ENCODE results near the gene ZNF432.
"Not testable (repeated sequence)": the region's sequence is repeated elsewhere in the genome, so short reads cannot be mapped to it uniquely, and the experiment has no call there.

Gene ZNF432

GRCh38 chr19:52048555-52049501, at the start of gene ZNF432:
Gene ZNF432 (minus strand): TSS chr19:52048838. CDS start chr19:52046868, 1,970 bp downstream.
- DNase-seq (ENCODE audit: low spot score): peak; percentile 42
- FAIRE-seq: no peak

- FAIRE-seq; DNase-seq (ENCODE audit: low spot score): not testable (repeated sequence)
Measured at GRCh38 chr19:52096416-52096815, 47.8 kb upstream of the ZNF432 start.

- FAIRE-seq: peak; percentile 54
- peak; percentile 77 for DNase-seq (ENCODE audit: low spot score)
Measured at GRCh38 chr19:52095172-52096014, 46.8 kb upstream of the ZNF432 start, which contains the start of gene ZNF841. Gene ZNF841 (minus strand): TSS chr19:52095765. CDS start chr19:52084801, 10,964 bp downstream.

GRCh38 chr19:52094526-52095130, 46.0 kb upstream of the ZNF432 start:
- DNase-seq (ENCODE audit: low spot score) (no peak), FAIRE-seq (no peak)

- FAIRE-seq: no peak
- DNase-seq (ENCODE audit: low spot score): no peak
Measured at GRCh38 chr19:52086481-52086880, 37.8 kb upstream of the ZNF432 start.

- DNase-seq (ENCODE audit: low spot score) (peak; percentile 55), FAIRE-seq (no peak)
Measured at GRCh38 chr19:52070496-52070895, 21.9 kb upstream of the ZNF432 start.

GRCh38 chr19:52069653-52070052, 21.0 kb upstream of the ZNF432 start:
- FAIRE-seq (no peak), DNase-seq (ENCODE audit: low spot score) (no peak)

GRCh38 chr19:52066258-52066863, 17.7 kb upstream of the ZNF432 start:
- DNase-seq (ENCODE audit: low spot score) (no peak), FAIRE-seq (no peak)

GRCh38 chr19:52065399-52065798, 16.8 kb upstream of the ZNF432 start:
- no peak for DNase-seq (ENCODE audit: low spot score)

GRCh38 chr19:52056480-52056879, 7.8 kb upstream of the ZNF432 start:
- not testable (repeated sequence) for DNase-seq (ENCODE audit: low spot score); FAIRE-seq

More at GRCh38 chr19:52065399-52065798, 16.8 kb upstream of the ZNF432 start:
- no peak for FAIRE-seq

GRCh38 chr19:52051736-52052135, 3.1 kb upstream of the ZNF432 start:
- FAIRE-seq; DNase-seq (ENCODE audit: low spot score): not testable (repeated sequence)

GRCh38 chr19:52039169-52039568, 9.5 kb downstream of the ZNF432 start:
- no peak for FAIRE-seq
- no peak for DNase-seq (ENCODE audit: low spot score)

GRCh38 chr19:52034051-52034728, 14.4 kb downstream of the ZNF432 start:
- no peak for FAIRE-seq

GRCh38 chr19:52028780-52029123, 19.9 kb downstream of the ZNF432 start:
- FAIRE-seq (no peak), DNase-seq (ENCODE audit: low spot score) (no peak)

More at GRCh38 chr19:52034051-52034728, 14.4 kb downstream of the ZNF432 start:
- DNase-seq (ENCODE audit: low spot score): no peak

GRCh38 chr19:52028027-52028779, 20.4 kb downstream of the ZNF432 start, which contains the start of gene ZNF614:
Gene ZNF614 (minus strand): TSS chr19:52028379. CDS start chr19:52025745, 2,634 bp downstream.
- DNase-seq (ENCODE audit: low spot score): peak; percentile 74
- peak; percentile 7 for FAIRE-seq

GRCh38 chr19:52026255-52026990, 22.2 kb downstream of the ZNF432 start:
- not testable (repeated sequence) for DNase-seq (ENCODE audit: low spot score); FAIRE-seq

GRCh38 chr19:52024478-52024877, 24.2 kb downstream of the ZNF432 start:
- not testable (repeated sequence) for DNase-seq (ENCODE audit: low spot score); FAIRE-seq

- FAIRE-seq: no peak
- no peak for DNase-seq (ENCODE audit: low spot score)
Measured at GRCh38 chr19:52022193-52022592, 26.4 kb downstream of the ZNF432 start.

GRCh38 chr19:52020506-52020905, 28.1 kb downstream of the ZNF432 start:
- no peak for FAIRE-seq

More at GRCh38 chr19:52020506-52020905, 28.1 kb downstream of the ZNF432 start:
- no peak for DNase-seq (ENCODE audit: low spot score)
